MM.1S (cell line): ENCODE data around the gene LMTK3.
"Not testable (repeated sequence)": the region's sequence is repeated elsewhere in the genome, so short reads cannot be mapped to it uniquely, and the experiment has no call there.

Experiments used
- DNase-seq: peaks from one replicate; pipeline ENCODE4 v3.0.0-alpha.2; 2015
- H2AFZ ChIP-seq: fragments of 300-600 bp; sonication (generic); 2 replicates; pipeline ENCODE4 v1.6.0; 2016; ENCODE audit warnings: antibody characterized with exemption, low read length
- H3F3A ChIP-seq: fragments of 300-600 bp; sonication (generic); 2 replicates; pipeline ENCODE4 v1.6.1; 2016; ENCODE audit warnings: mild to moderate bottlenecking, antibody characterized with exemption, low read length, moderate library complexity, mixed read lengths; ENCODE audit not compliant: insufficient read depth
- H3K27ac ChIP-seq: fragments of 300-600 bp; sonication (generic); 2 replicates; pipeline ENCODE4 v1.5.1; 2016; ENCODE audit warnings: mild to moderate bottlenecking, low read length
- H3K27me3 ChIP-seq: fragments of 300-600 bp; sonication (generic); replicated peaks from 2 replicates; pipeline ENCODE4 v1.6.0; 2016; ENCODE audit warnings: low read length; ENCODE audit not compliant: insufficient read depth
- H3K36me3 ChIP-seq: fragments of 300-600 bp; sonication (generic); replicated peaks from 2 replicates; pipeline ENCODE4 v1.6.1; 2016; ENCODE audit warnings: mild to moderate bottlenecking, low read length, mixed read lengths; ENCODE audit not compliant: insufficient read depth
- H3K4me1 ChIP-seq: fragments of 300-600 bp; sonication (generic); 2 replicates; pipeline ENCODE4 v1.6.1; 2016; ENCODE audit warnings: low read length, mixed read lengths
- H3K4me2 ChIP-seq: fragments of 300-600 bp; sonication (generic); 2 replicates; pipeline ENCODE4 v1.6.0; 2016; ENCODE audit warnings: low read depth, low read length
- H3K4me3 ChIP-seq: fragments of 300-600 bp; sonication (generic); 2 replicates; pipeline ENCODE4 v1.5.1; 2016; ENCODE audit warnings: low read length, mixed read lengths
- H3K79me2 ChIP-seq: fragments of 300-600 bp; sonication (generic); 2 replicates; pipeline ENCODE4 v1.6.1; 2016; ENCODE audit warnings: mixed run types, low read length, mixed read lengths
- H3K9ac ChIP-seq: fragments of 300-600 bp; sonication (generic); 2 replicates; pipeline ENCODE4 v1.6.1; 2016; ENCODE audit warnings: low read length, mixed read lengths
- H3K9me2 ChIP-seq: fragments of 300-600 bp; sonication (generic); replicated peaks from 2 replicates; pipeline ENCODE4 v1.6.1; 2016; ENCODE audit warnings: mild to moderate bottlenecking, low read length, mixed read lengths; ENCODE audit not compliant: insufficient read depth
- H3K9me3 ChIP-seq: fragments of 300-600 bp; sonication (generic); replicated peaks from 2 replicates; pipeline ENCODE4 v1.6.1; 2016; ENCODE audit warnings: mild to moderate bottlenecking, low read length, mixed read lengths; ENCODE audit not compliant: insufficient read depth
- H4K20me1 ChIP-seq: fragments of 300-600 bp; sonication (generic); 2 replicates; pipeline ENCODE4 v1.6.1; 2016; ENCODE audit warnings: mild to moderate bottlenecking, low read length, moderate library complexity, mixed read lengths; ENCODE audit not compliant: insufficient read depth
- CTCF ChIP-seq: fragments of 300-600 bp; sonication (generic); IDR thresholded peaks from 2 replicates; pipeline ENCODE4 v1.5.1; 2016; ENCODE audit warnings: antibody characterized with exemption, low read length, mixed read lengths
- EZH2 ChIP-seq: fragments of 300-600 bp; sonication (generic); optimal IDR thresholded peaks from 2 replicates; pipeline ENCODE3; 2017; ENCODE audit warnings: low read depth, mild to moderate bottlenecking, antibody characterized with exemption, low read length, mixed read lengths
- EZH2phosphoT487 ChIP-seq: fragments of 300-600 bp; sonication (generic); IDR thresholded peaks from 2 replicates; pipeline ENCODE4 v1.6.1; 2018; ENCODE audit warnings: antibody characterized with exemption, low read length

The LMTK3 gene

GRCh38 chr19:48540110-48540509 lies 28.5 kb upstream of the LMTK3 start:
- no peak overlapping the region for H2AFZ ChIP-seq
- DNase-seq = no peak
- no peak overlapping the region for H3K4me2 ChIP-seq

GRCh38 chr19:48539503-48540096 lies 28.0 kb upstream of the LMTK3 start:
- no peaks in the 10 kb centered on the region for H3K9me3 ChIP-seq
- peaks cover 46% of the 10 kb centered on the region for H3K27me3 ChIP-seq
- no peak overlapping the region for H3K4me2 ChIP-seq
- TF ChIP-seq EZH2phosphoT487 = no peak
- H2AFZ ChIP-seq = no peak overlapping the region
- no peaks in the 10 kb centered on the region for H3K79me2 ChIP-seq
- H3K9me2 ChIP-seq = no peaks in the 10 kb centered on the region
- no peaks in the 10 kb centered on the region for H3K36me3 ChIP-seq
- no peak for DNase-seq
- H4K20me1 ChIP-seq = no peaks in the 10 kb centered on the region
- H3K9ac ChIP-seq = no peak overlapping the region
- no peaks in the 10 kb centered on the region for H3F3A ChIP-seq
- H3K4me1 ChIP-seq = no peaks in the 10 kb centered on the region
- H3K4me3 ChIP-seq = no peak overlapping the region
- H3K27ac ChIP-seq = no peak overlapping the region

More at GRCh38 chr19:48540110-48540509, 28.5 kb upstream of the LMTK3 start:
- Histone ChIP-seq H3K9me2 (no peaks in the 10 kb centered on the region), H3K4me1 (no peaks in the 10 kb centered on the region), H3K36me3 (no peaks in the 10 kb centered on the region), H3K9ac (no peak overlapping the region), H3K27ac (no peak overlapping the region), H3K4me3 (no peak overlapping the region), H3F3A (no peaks in the 10 kb centered on the region), H3K79me2 (no peaks in the 10 kb centered on the region), H4K20me1 (no peaks in the 10 kb centered on the region), H3K27me3 (peaks cover 45% of the 10 kb centered on the region), H3K9me3 (no peaks in the 10 kb centered on the region)
- TF ChIP-seq EZH2phosphoT487 (no peak), CTCF (no peak), EZH2 (no peak)

GRCh38 chr19:48538057-48538456 lies 26.4 kb upstream of the LMTK3 start:
- H3K9ac ChIP-seq, H3K9me2 ChIP-seq, H3K4me1 ChIP-seq, H3K36me3 ChIP-seq, H2AFZ ChIP-seq, H3K4me3 ChIP-seq, H3K27ac ChIP-seq, H4K20me1 ChIP-seq, H3K9me3 ChIP-seq, H3K4me2 ChIP-seq, H3F3A ChIP-seq, DNase-seq, H3K79me2 ChIP-seq: not testable (repeated sequence)
- peaks cover 57% of the 10 kb centered on the region for H3K27me3 ChIP-seq

- TF ChIP-seq EZH2phosphoT487 (no peak), EZH2 (no peak), CTCF (no peak)
- Histone ChIP-seq H4K20me1 (no peaks in the 10 kb centered on the region), H3K27ac (no peak overlapping the region), H3K4me1 (no peaks in the 10 kb centered on the region), H3F3A (no peaks in the 10 kb centered on the region), H3K36me3 (no peaks in the 10 kb centered on the region), H3K4me2 (no peak overlapping the region), H3K79me2 (no peaks in the 10 kb centered on the region), H3K27me3 (peaks cover 62% of the 10 kb centered on the region), H3K9me3 (no peaks in the 10 kb centered on the region), H2AFZ (no peak overlapping the region), H3K9ac (no peak overlapping the region), H3K4me3 (no peak overlapping the region), H3K9me2 (no peaks in the 10 kb centered on the region)
- DNase-seq = no peak
These were observed 25.9 kb upstream of the LMTK3 start for GRCh38 chr19:48537541-48537940.
